Right lobe of liver (tissue), 4 donors: ENCODE results near the gene NPHS1.
"Not testable (repeated sequence)": the region's sequence is repeated elsewhere in the genome, so short reads cannot be mapped to it uniquely, and the experiment has no call there.

Source experiments
- CTCF ChIP-seq, 4 donors: fragments of 200-600 bp in 3 of 4; fragments of 450-650 bp in 1 of 4; IDR thresholded peaks; one replicate each; pipeline versions ENCODE4 v1.5.1 to v1.8.0; 2016 to 2022; ENCODE audit warnings: antibody characterized with exemption in 4 of 4, mild to moderate bottlenecking in 2 of 4
- POLR2A ChIP-seq: fragments of 450-650 bp; IDR thresholded peaks from one replicate; pipeline ENCODE4 v1.6.1; 2017; ENCODE audit warnings: antibody characterized with exemption, mild to moderate bottlenecking
- donor health status: DM: no; HTN: no; CAD: no.
- donor health status: DM: no; HTN: no; CAD: no.
- donor health status: DM: no; HTN: yes; CAD: no.

- TF ChIP-seq CTCF (IDR thresholded peaks at IDR 0.05); POLR2A: not testable (repeated sequence)
Observed at GRCh38 chr19:35870124-35870736, 17.9 kb upstream of the NPHS1 start.
